Karpas-422 (cell line): ENCODE data around the gene CDC42EP3. TPM values are rescaled to one million over a fixed set of nuclear protein-coding genes. Genes with fewer than 3 reads are reported as not detected.

Experiments
- DNase-seq: peaks from one replicate; pipeline ENCODE4 v3.0.0-alpha.2; 2015
- H2AFZ ChIP-seq: fragments of 200-600 bp; sonication (generic); 2 replicates; pipeline ENCODE4 v1.6.1; 2014; ENCODE audit warnings: antibody characterized with exemption, low read length, mixed read lengths
- H3K27ac ChIP-seq: fragments of 200-600 bp; sonication (generic); 2 replicates; pipeline ENCODE4 v1.5.1; 2014; ENCODE audit warnings: mild to moderate bottlenecking, low read length, moderate library complexity
- H3K27me3 ChIP-seq: fragments of 200-600 bp; sonication (generic); 2 replicates; pipeline ENCODE4 v1.6.1; 2014; ENCODE audit warnings: low read length, mixed read lengths
- H3K36me3 ChIP-seq: fragments of 200-600 bp; sonication (generic); 2 replicates; pipeline ENCODE4 v1.6.1; 2014; ENCODE audit warnings: low read length, mixed read lengths; ENCODE audit not compliant: insufficient read depth
- H3K4me1 ChIP-seq: fragments of 200-600 bp; sonication (generic); 2 replicates; pipeline ENCODE4 v1.6.1; 2014; ENCODE audit warnings: mild to moderate bottlenecking, low read length, mixed read lengths
- H3K4me2 ChIP-seq: fragments of 200-600 bp; sonication (generic); 2 replicates; pipeline ENCODE4 v1.6.1; 2014; ENCODE audit warnings: low read length, low read depth, mild to moderate bottlenecking; ENCODE audit not compliant: poor library complexity, severe bottlenecking
- H3K4me3 ChIP-seq: fragments of 200-600 bp; sonication (generic); 2 replicates; pipeline ENCODE4 v1.5.1; 2014; ENCODE audit warnings: mild to moderate bottlenecking, antibody characterized with exemption, low read length, mixed read lengths
- H3K79me2 ChIP-seq: fragments of 200-600 bp; sonication (generic); 2 replicates; pipeline ENCODE4 v1.6.1; 2014; ENCODE audit warnings: mild to moderate bottlenecking, low read length, mixed read lengths
- H3K9ac ChIP-seq: fragments of 200-600 bp; sonication (generic); 2 replicates; pipeline ENCODE4 v1.6.0; 2014; ENCODE audit warnings: low read length
- H3K9me2 ChIP-seq: fragments of 200-600 bp; sonication (generic), shearing (Covaris generic); replicated peaks from 2 replicates; pipeline ENCODE4 v1.6.0; 2014; ENCODE audit warnings: mild to moderate bottlenecking, low read length, moderate library complexity; ENCODE audit not compliant: insufficient read depth
- H3K9me3 ChIP-seq: fragments of 300-700, 200-600 bp; sonication (generic); 2 replicates; pipeline ENCODE4 v1.6.1; 2014; ENCODE audit warnings: low read length, mixed read lengths
- H4K20me1 ChIP-seq: fragments of 200-600 bp; sonication (generic); 2 replicates; pipeline ENCODE4 v1.6.1; 2014; ENCODE audit warnings: mild to moderate bottlenecking, antibody characterized with exemption, low read length, low read depth; ENCODE audit not compliant: insufficient read depth
- total RNA-seq: library from RNA; depleted of rRNA; stranded (reverse); fragments of >200 nt; shearing (Covaris generic); gene quantifications from 2 replicates; pipeline ENCODE4 v1.2.3, GENCODE V29; 2014; ENCODE audit warnings: low replicate concordance

The CDC42EP3 gene
- total RNA-seq, 1 experiment from 2014 or later: 12.5 TPM

- no peak overlapping the region for H3K27ac ChIP-seq
- H3K9me2 ChIP-seq: no peaks in the 10 kb centered on the region
- no peak overlapping the region for H3K4me3 ChIP-seq
- no peaks in the 10 kb centered on the region for H3K9me3 ChIP-seq
- H3K9ac ChIP-seq: no peak overlapping the region
- no peaks in the 10 kb centered on the region for H4K20me1 ChIP-seq
- no peak overlapping the region for H2AFZ ChIP-seq
- no peak overlapping the region for H3K4me2 ChIP-seq
- no peak for DNase-seq
- H3K27me3 ChIP-seq: no peaks in the 10 kb centered on the region
- peaks cover 12% of the 10 kb centered on the region; the same call in 1 of the 2 replicates for H3K79me2 ChIP-seq
- no peaks in the 10 kb centered on the region for H3K36me3 ChIP-seq
- H3K4me1 ChIP-seq: peaks cover 47% of the 10 kb centered on the region
These were observed 20.8 kb downstream of the CDC42EP3 start for GRCh38 chr2:37650548-37651093.

GRCh38 chr2:37649518-37649917 lies 21.9 kb downstream of the CDC42EP3 start:
- DNase-seq: no peak
- no peaks in the 10 kb centered on the region for H3K27me3 ChIP-seq
- peaks cover 12% of the 10 kb centered on the region; the same call in 1 of the 2 replicates for H3K79me2 ChIP-seq
- no peak overlapping the region for H3K4me3 ChIP-seq
- H3K4me2 ChIP-seq: no peak overlapping the region
- H3K36me3 ChIP-seq: no peaks in the 10 kb centered on the region
- no peaks in the 10 kb centered on the region for H3K9me3 ChIP-seq
- peaks cover 38% of the 10 kb centered on the region for H3K4me1 ChIP-seq
- H4K20me1 ChIP-seq: no peaks in the 10 kb centered on the region
- no peak overlapping the region for H3K9ac ChIP-seq
- no peak overlapping the region for H3K27ac ChIP-seq
- no peaks in the 10 kb centered on the region for H3K9me2 ChIP-seq
- no peak overlapping the region for H2AFZ ChIP-seq

- peaks cover 12% of the 10 kb centered on the region; the same call in 1 of the 2 replicates for H3K79me2 ChIP-seq
- H3K27ac ChIP-seq: no peak overlapping the region
- no peak overlapping the region for H3K9ac ChIP-seq
- DNase-seq: no peak
- no peaks in the 10 kb centered on the region for H4K20me1 ChIP-seq
- no peaks in the 10 kb centered on the region for H3K27me3 ChIP-seq
- no peaks in the 10 kb centered on the region for H3K9me3 ChIP-seq
- no peak overlapping the region for H3K4me3 ChIP-seq
- peaks cover 28% of the 10 kb centered on the region for H3K4me1 ChIP-seq
- H3K36me3 ChIP-seq: 0 out of 2 replicates have a peak, but pooled peaks cover 2% of the 10 kb centered on the region
- no peaks in the 10 kb centered on the region for H3K9me2 ChIP-seq
- no peak overlapping the region for H2AFZ ChIP-seq
- no peak overlapping the region for H3K4me2 ChIP-seq
These were observed 23.0 kb downstream of the CDC42EP3 start for GRCh38 chr2:37648331-37649011.

- H3K27me3 ChIP-seq: no peaks in the 10 kb centered on the region
- H3K27ac ChIP-seq: no peak overlapping the region
- no peaks in the 10 kb centered on the region for H3K9me2 ChIP-seq
- H4K20me1 ChIP-seq: no peaks in the 10 kb centered on the region
- H3K4me2 ChIP-seq: no peak overlapping the region
- no peak overlapping the region for H3K9ac ChIP-seq
- no peak overlapping the region for H2AFZ ChIP-seq
- no peak overlapping the region for H3K4me3 ChIP-seq
- no peaks in the 10 kb centered on the region for H3K9me3 ChIP-seq
- DNase-seq: no peak
- peaks cover 23% of the 10 kb centered on the region for H3K4me1 ChIP-seq
- peaks cover 11% of the 10 kb centered on the region; the same call in 1 of the 2 replicates for H3K79me2 ChIP-seq
- H3K36me3 ChIP-seq: 0 out of 2 replicates have a peak, but pooled peaks cover 5% of the 10 kb centered on the region
These were observed 23.5 kb downstream of the CDC42EP3 start for GRCh38 chr2:37647971-37648330.

GRCh38 chr2:37645836-37646235 lies 25.6 kb downstream of the CDC42EP3 start:
- Histone ChIP-seq H3K9me2 (no peaks in the 10 kb centered on the region), H3K4me2 (no peak overlapping the region), H2AFZ (no peak overlapping the region), H3K36me3 (0 out of 2 replicates have a peak, but pooled peaks cover 5% of the 10 kb centered on the region), H4K20me1 (no peaks in the 10 kb centered on the region), H3K27me3 (no peaks in the 10 kb centered on the region), H3K27ac (no peak overlapping the region), H3K9me3 (no peaks in the 10 kb centered on the region), H3K4me3 (no peak overlapping the region), H3K4me1 (peaks cover 3% of the 10 kb centered on the region), H3K79me2 (no peaks in the 10 kb centered on the region), H3K9ac (no peak overlapping the region)
- DNase-seq: no peak

GRCh38 chr2:37645362-37645761 lies 26.1 kb downstream of the CDC42EP3 start:
- no peak for DNase-seq
- Histone ChIP-seq H3K4me1 (no peaks in the 10 kb centered on the region), H3K9me2 (no peaks in the 10 kb centered on the region), H3K4me2 (no peak overlapping the region), H3K79me2 (no peaks in the 10 kb centered on the region), H3K4me3 (no peak overlapping the region), H3K27me3 (no peaks in the 10 kb centered on the region), H4K20me1 (no peaks in the 10 kb centered on the region), H3K36me3 (0 out of 2 replicates have a peak, but pooled peaks cover 5% of the 10 kb centered on the region), H3K27ac (no peak overlapping the region), H3K9ac (no peak overlapping the region), H2AFZ (no peak overlapping the region), H3K9me3 (no peaks in the 10 kb centered on the region)

GRCh38 chr2:37644191-37644590 lies 27.3 kb downstream of the CDC42EP3 start:
- no peak overlapping the region for H3K27ac ChIP-seq
- no peaks in the 10 kb centered on the region for H3K9me3 ChIP-seq
- H4K20me1 ChIP-seq: no peaks in the 10 kb centered on the region
- H3K36me3 ChIP-seq: 0 out of 2 replicates have a peak, but pooled peaks cover 5% of the 10 kb centered on the region
- no peaks in the 10 kb centered on the region for H3K79me2 ChIP-seq
- H3K4me2 ChIP-seq: no peak overlapping the region
- no peak overlapping the region for H3K4me3 ChIP-seq
- no peak overlapping the region for H2AFZ ChIP-seq
- no peaks in the 10 kb centered on the region for H3K27me3 ChIP-seq
- no peak overlapping the region for H3K9ac ChIP-seq
- DNase-seq: no peak
- no peaks in the 10 kb centered on the region for H3K9me2 ChIP-seq
- H3K4me1 ChIP-seq: no peaks in the 10 kb centered on the region

GRCh38 chr2:37643730-37644078 lies 27.7 kb downstream of the CDC42EP3 start:
- H3K9me2 ChIP-seq: no peaks in the 10 kb centered on the region
- H3K4me3 ChIP-seq: no peak overlapping the region
- no peak overlapping the region for H3K4me2 ChIP-seq
- H3K79me2 ChIP-seq: no peaks in the 10 kb centered on the region
- 0 out of 2 replicates have a peak, but pooled peaks cover 5% of the 10 kb centered on the region for H3K36me3 ChIP-seq
- no peaks in the 10 kb centered on the region for H4K20me1 ChIP-seq
- no peaks in the 10 kb centered on the region for H3K27me3 ChIP-seq
- no peak for DNase-seq
- H3K27ac ChIP-seq: no peak overlapping the region
- no peak overlapping the region for H3K9ac ChIP-seq
- H2AFZ ChIP-seq: no peak overlapping the region
- H3K4me1 ChIP-seq: no peaks in the 10 kb centered on the region
- no peaks in the 10 kb centered on the region for H3K9me3 ChIP-seq
